Lung (tissue), 12 donors: ENCODE data around the gene DESI1. TPM values are rescaled to one million over a fixed set of nuclear protein-coding genes. Genes with fewer than 3 reads are reported as not detected.

Experiments
- ATAC-seq: fragments of 200-7000 bp; cut with Tn5 transposase; one replicate; pipeline ENCODE4 v1.9.1; 2020; ENCODE audit warnings: moderate number of reproducible peaks; ENCODE audit not compliant: insufficient read depth, low FRiP score
- DNase-seq, 3 donors: peaks; one replicate each; pipeline ENCODE4 v3.0.0-alpha.2; 2013 to 2017
- H3K27ac ChIP-seq, 2 donors: one replicate each; pipeline ENCODE4 v1.5.1; 2013; ENCODE audit warnings: mild to moderate bottlenecking in 2 of 2, moderate library complexity in 2 of 2, control low read depth in 1 of 2, inconsistent platforms in 1 of 2, low read depth in 1 of 2, low read length in 1 of 2
- H3K27me3 ChIP-seq, 3 donors: one replicate each; pipeline ENCODE4 v1.5.1; 2013; ENCODE audit warnings: low read length in 2 of 3; ENCODE audit not compliant: control insufficient read depth in 3 of 3, insufficient read depth in 3 of 3
- H3K36me3 ChIP-seq, 4 donors: one replicate each; pipeline ENCODE4 v1.5.1; 2013; ENCODE audit warnings: low read length in 4 of 4, mild to moderate bottlenecking in 1 of 4, moderate library complexity in 1 of 4; ENCODE audit not compliant: control insufficient read depth in 4 of 4, insufficient read depth in 4 of 4
- H3K4me1 ChIP-seq, 5 donors: one replicate each; pipeline ENCODE4 v1.5.1; 2013; ENCODE audit warnings: low read length in 5 of 5, mild to moderate bottlenecking in 2 of 5, moderate library complexity in 1 of 5; ENCODE audit not compliant: control insufficient read depth in 5 of 5, insufficient read depth in 5 of 5
- H3K4me3 ChIP-seq: one replicate; pipeline ENCODE4 v1.5.1; 2013; ENCODE audit warnings: mild to moderate bottlenecking, control low read depth, moderate library complexity
- H3K9ac ChIP-seq, 2 donors: one replicate each; pipeline ENCODE4 v1.5.1; 2013; ENCODE audit warnings: low read length in 2 of 2, control low read depth in 1 of 2; ENCODE audit not compliant: insufficient read depth in 1 of 2
- H3K9me3 ChIP-seq, 4 donors: one replicate each; pipeline ENCODE4 v1.5.1; 2013; ENCODE audit warnings: low read length in 3 of 4, mild to moderate bottlenecking in 1 of 4, moderate library complexity in 1 of 4; ENCODE audit not compliant: control insufficient read depth in 4 of 4, insufficient read depth in 3 of 4
- WGBS, 2 donors: extraction: QIAGEN DNeasy Blood & Tissue Kit; methylation state at CpG; one replicate each; pipeline ENCODE4 v1.1.7; 2013; 5-methylcytosine and 5-hydroxymethylcytosine counted together
- polyA plus RNA-seq, 2 donors: library from polyadenylated mRNA; stranded (reverse); fragments of 200-250 nt; gene quantifications; one replicate each; pipeline ENCODE4 v1.2.1, GENCODE V29; 2013
- total RNA-seq, 2 donors: library from RNA; depleted of rRNA in 1 of 2; stranded (reverse); fragments of >200 nt in 1 of 2; gene quantifications; one replicate each; pipeline ENCODE4 v1.2.1, GENCODE V29; 2014 to 2021
- TF ChIP-seq, protein P1 (sequence below): IDR thresholded peaks from 2 replicates; pipeline ENCODE4 v1.5.1; 2012; ENCODE audit warnings: mild to moderate bottlenecking; ENCODE audit errors: control extremely low read depth, extremely low read depth
- donor health status: control.
- donor health status: control.
- donor health status: Bipolar disorder and iron deficiency.
- donor health status: healthy.
- donor health status: DM: yes; HTN: yes; CAD: no.

The DESI1 gene
- total and polyA plus RNA-seq, 4 donors: 13.6 to 42.7 (median 30.6) TPM

GRCh38 chr22:41557401-41558240, 63.2 kb downstream of the DESI1 start:
- no peaks in the 10 kb centered on the region for H3K27me3 ChIP-seq
- WGBS, 2 donors: 46 to 55% methylated on average over 19 of the region's 19 CpGs
- DNase-seq (peak; percentile 98 to 99 (median 99)), ATAC-seq (peak; percentile 71)
- peak overlapping the region in 1 of 2 donors; percentile 91 for H3K9ac ChIP-seq
- no peak overlapping the region for H3K4me3 ChIP-seq
- peaks cover 0 to 55% (median 20%) of the 10 kb centered on the region in 5 donors for H3K4me1 ChIP-seq
- H3K36me3 ChIP-seq: no peaks in the 10 kb centered on the region
- H3K27ac ChIP-seq: peak overlapping the region; percentile 50 to 65
- H3K9me3 ChIP-seq: no peaks in the 10 kb centered on the region
- TF ChIP-seq, protein P1, sequence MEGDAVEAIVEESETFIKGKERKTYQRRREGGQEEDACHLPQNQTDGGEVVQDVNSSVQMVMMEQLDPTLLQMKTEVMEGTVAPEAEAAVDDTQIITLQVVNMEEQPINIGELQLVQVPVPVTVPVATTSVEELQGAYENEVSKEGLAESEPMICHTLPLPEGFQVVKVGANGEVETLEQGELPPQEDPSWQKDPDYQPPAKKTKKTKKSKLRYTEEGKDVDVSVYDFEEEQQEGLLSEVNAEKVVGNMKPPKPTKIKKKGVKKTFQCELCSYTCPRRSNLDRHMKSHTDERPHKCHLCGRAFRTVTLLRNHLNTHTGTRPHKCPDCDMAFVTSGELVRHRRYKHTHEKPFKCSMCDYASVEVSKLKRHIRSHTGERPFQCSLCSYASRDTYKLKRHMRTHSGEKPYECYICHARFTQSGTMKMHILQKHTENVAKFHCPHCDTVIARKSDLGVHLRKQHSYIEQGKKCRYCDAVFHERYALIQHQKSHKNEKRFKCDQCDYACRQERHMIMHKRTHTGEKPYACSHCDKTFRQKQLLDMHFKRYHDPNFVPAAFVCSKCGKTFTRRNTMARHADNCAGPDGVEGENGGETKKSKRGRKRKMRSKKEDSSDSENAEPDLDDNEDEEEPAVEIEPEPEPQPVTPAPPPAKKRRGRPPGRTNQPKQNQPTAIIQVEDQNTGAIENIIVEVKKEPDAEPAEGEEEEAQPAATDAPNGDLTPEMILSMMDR: no peak

DNA sequence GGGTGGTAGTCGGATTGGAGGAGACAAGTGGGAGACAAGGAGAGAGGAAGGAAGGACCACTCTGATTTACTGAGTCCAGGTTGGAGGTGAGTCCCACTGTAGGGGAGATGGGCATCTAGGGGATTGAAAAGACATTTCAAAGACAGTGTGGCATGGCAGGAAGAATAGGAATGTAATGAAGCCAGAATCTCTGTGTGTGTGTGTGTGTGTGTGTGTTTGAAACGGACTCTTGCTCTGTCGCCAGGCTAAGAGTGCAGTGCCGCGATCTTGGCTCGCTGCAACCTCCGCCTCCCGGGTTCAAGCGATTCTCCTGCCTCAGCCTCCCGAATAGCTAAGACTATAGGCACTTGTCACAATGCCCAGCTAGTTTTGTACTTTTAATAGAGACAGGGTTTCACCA, 64.3 kb downstream of the DESI1 start:
- no peaks in the 10 kb centered on the region for H3K9me3 ChIP-seq
- DNase-seq (peak in 2 of 3 donors; percentile 42 to 58), ATAC-seq (no peak)
- WGBS, 2 donors: 79 to 84% methylated on average over 10 of the region's 10 CpGs
- TF ChIP-seq, protein P1: no peak
- no peak overlapping the region for H3K4me3 ChIP-seq
- H3K27ac ChIP-seq: peak overlapping the region in 1 of 2 donors; percentile 69
- H3K9ac ChIP-seq: peak overlapping the region in 1 of 2 donors; percentile 91
- no peaks in the 10 kb centered on the region for H3K27me3 ChIP-seq
- no peaks in the 10 kb centered on the region for H3K36me3 ChIP-seq
- peaks cover 0 to 51% (median 22%) of the 10 kb centered on the region in 5 donors for H3K4me1 ChIP-seq

DNA sequence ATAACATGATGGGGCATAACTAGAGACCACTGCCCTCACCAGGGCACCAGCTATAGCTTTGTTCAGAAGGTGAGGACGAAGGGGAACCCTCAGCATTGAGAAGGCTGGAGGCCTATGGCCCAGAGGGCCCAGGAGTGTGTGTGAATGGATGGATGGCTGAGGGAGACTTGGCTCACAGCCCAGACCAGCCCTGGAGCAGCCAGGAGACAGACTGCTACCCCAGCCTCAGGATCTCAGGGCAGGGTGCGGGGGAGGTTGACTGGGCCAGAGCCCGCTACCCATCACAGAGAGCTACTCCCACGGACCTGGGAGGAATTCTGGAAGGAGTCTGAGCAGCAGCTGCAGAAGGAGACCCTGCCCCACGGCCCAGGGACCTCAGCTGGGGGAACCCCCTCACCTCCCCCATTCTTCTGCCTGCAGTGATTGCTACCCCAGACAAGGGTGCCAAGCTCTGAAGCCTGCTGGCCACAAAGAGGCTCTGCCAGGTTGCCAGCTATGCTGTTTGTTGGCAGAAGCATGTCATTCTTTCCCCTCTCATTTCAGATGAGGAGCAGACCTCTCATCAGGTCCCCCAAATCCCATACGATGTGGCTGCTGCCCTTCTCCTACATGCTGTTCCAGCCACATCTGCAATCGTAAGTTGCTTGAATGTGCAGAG, 65.4 kb downstream of the DESI1 start:
- DNase-seq (peak; percentile 74 to 85 (median 77)), ATAC-seq (no peak)
- TF ChIP-seq, protein P1: no peak
- no peaks in the 10 kb centered on the region for H3K36me3 ChIP-seq
- no peak overlapping the region for H3K4me3 ChIP-seq
- WGBS, 2 donors: 76 to 81% methylated on average over 7 of the region's 7 CpGs
- H3K4me1 ChIP-seq: peaks cover 0 to 43% (median 25%) of the 10 kb centered on the region in 5 donors
- H3K9ac ChIP-seq: peak overlapping the region in 1 of 2 donors; percentile 28
- H3K9me3 ChIP-seq: no peaks in the 10 kb centered on the region
- no peaks in the 10 kb centered on the region for H3K27me3 ChIP-seq
- H3K27ac ChIP-seq: no peak overlapping the region
